H1 (cell line): ENCODE results near the gene RNF2.

Experiments
- CTCF ChIP-seq, 3 experiments: IDR thresholded peaks; 1 replicate in 2 of 3; 2 replicates in 1 of 3; pipeline versions ENCODE4 v1.5.1 to v1.6.1; 2011; ENCODE audit warnings: low read length in 3 of 3, mild to moderate bottlenecking in 3 of 3, inconsistent platforms in 2 of 3, low read depth in 1 of 3, moderate library complexity in 1 of 3; ENCODE audit not compliant: insufficient read depth in 1 of 3; ENCODE audit errors: control extremely low read depth in 1 of 3
- KDM1A ChIP-seq: fragments of 200-600, 300-600 bp; sonication (generic); IDR thresholded peaks from 2 replicates; pipeline ENCODE4 v1.7.1; 2016; ENCODE audit warnings: mild to moderate bottlenecking, low read length, borderline replicate concordance
- POLR2A ChIP-seq, 2 experiments: IDR thresholded peaks; 1 replicate in 1 of 2; 2 replicates in 1 of 2; pipeline ENCODE4 v1.6.1; 2011; ENCODE audit warnings: low read depth in 2 of 2, low read length in 2 of 2, mild to moderate bottlenecking in 2 of 2; ENCODE audit errors: control extremely low read depth in 1 of 2
- RFX5 ChIP-seq: IDR thresholded peaks from 2 replicates; pipeline ENCODE4 v1.6.1; 2011; ENCODE audit warnings: low read depth, low read length, improper control_type of control experiment, borderline replicate concordance
- TAF1 ChIP-seq: IDR thresholded peaks from 2 replicates; pipeline ENCODE4 v1.6.1; 2011; ENCODE audit warnings: mild to moderate bottlenecking, low read depth, low read length
- TEAD4 ChIP-seq: IDR thresholded peaks from 2 replicates; pipeline ENCODE4 v1.6.1; 2012; ENCODE audit warnings: low read depth, low read length, inconsistent platforms, mixed read lengths
- USF2 ChIP-seq: IDR thresholded peaks from 2 replicates; pipeline ENCODE4 v1.6.1; 2011; ENCODE audit warnings: low read length, improper control_type of control experiment

GRCh38 chr1:185074307-185074706, 28.9 kb downstream of the RNF2 start:
- TF ChIP-seq CTCF (IDR thresholded peaks at IDR 0.05; ENCODE audit: control extremely low read depth in 1 of 3, insufficient read depth in 1 of 3, low read depth in 1 of 3, low read length in 3 of 3) (no peak), TEAD4 (no peak), TAF1 (no peak), RFX5 (no peak), USF2 (no peak), POLR2A (IDR thresholded peaks at IDR 0.05; ENCODE audit: control extremely low read depth in 1 of 2, low read depth in 2 of 2, low read length in 2 of 2) (no peak), KDM1A (no peak)
